GM06990 (cell line): ENCODE data around the gene ABCG2.
"Not testable (repeated sequence)": the region's sequence is repeated elsewhere in the genome, so short reads cannot be mapped to it uniquely, and the experiment has no call there.

ENCODE experiments used
- DNase-seq: peaks from one replicate; pipeline ENCODE4 v3.0.0-alpha.2; 2011; ENCODE audit not compliant: insufficient read length; ENCODE audit errors: extremely low read depth
- H3K27me3 ChIP-seq: replicated peaks from 2 replicates; pipeline ENCODE4 v1.6.0; 2011; ENCODE audit warnings: low read length; ENCODE audit not compliant: control insufficient read depth, insufficient read depth
- H3K36me3 ChIP-seq: 2 replicates; pipeline ENCODE4 v1.5.1; 2011; ENCODE audit warnings: low read length; ENCODE audit not compliant: control insufficient read depth, insufficient read depth
- H3K4me3 ChIP-seq: replicated peaks from 2 replicates; pipeline ENCODE4 v1.5.1; 2011; ENCODE audit warnings: low read depth, mild to moderate bottlenecking, control low read depth, low read length
- TF ChIP-seq, protein P1 (sequence below): IDR thresholded peaks from 2 replicates; pipeline ENCODE4 v1.5.1; 2011; ENCODE audit warnings: low read length, control low read depth, mild to moderate bottlenecking, inconsistent platforms; ENCODE audit not compliant: insufficient read depth, poor library complexity, severe bottlenecking

The ABCG2 gene

DNA sequence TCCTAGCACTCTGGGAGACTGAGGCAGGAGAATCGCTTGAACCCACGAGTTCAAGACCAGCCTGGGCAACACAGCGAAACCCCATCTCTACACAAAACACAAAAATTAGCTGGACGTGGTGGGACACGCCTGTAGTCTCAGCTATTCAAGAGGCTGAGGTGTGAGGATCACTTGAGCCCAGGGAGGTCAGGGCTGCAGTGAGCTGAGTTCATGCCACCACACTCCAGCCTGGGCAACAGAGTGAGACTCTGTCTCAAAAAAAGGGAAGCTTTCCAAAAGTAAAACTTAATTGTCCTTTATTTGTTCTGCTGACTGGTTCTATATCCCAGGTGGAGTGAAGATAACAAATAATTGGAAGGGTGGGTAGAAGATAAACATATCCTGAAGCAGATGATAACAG, 45.6 kb downstream of the ABCG2 start:
- TF ChIP-seq, protein P1, sequence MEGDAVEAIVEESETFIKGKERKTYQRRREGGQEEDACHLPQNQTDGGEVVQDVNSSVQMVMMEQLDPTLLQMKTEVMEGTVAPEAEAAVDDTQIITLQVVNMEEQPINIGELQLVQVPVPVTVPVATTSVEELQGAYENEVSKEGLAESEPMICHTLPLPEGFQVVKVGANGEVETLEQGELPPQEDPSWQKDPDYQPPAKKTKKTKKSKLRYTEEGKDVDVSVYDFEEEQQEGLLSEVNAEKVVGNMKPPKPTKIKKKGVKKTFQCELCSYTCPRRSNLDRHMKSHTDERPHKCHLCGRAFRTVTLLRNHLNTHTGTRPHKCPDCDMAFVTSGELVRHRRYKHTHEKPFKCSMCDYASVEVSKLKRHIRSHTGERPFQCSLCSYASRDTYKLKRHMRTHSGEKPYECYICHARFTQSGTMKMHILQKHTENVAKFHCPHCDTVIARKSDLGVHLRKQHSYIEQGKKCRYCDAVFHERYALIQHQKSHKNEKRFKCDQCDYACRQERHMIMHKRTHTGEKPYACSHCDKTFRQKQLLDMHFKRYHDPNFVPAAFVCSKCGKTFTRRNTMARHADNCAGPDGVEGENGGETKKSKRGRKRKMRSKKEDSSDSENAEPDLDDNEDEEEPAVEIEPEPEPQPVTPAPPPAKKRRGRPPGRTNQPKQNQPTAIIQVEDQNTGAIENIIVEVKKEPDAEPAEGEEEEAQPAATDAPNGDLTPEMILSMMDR: no peak
- no peak overlapping the region for H3K4me3 ChIP-seq
- H3K27me3 ChIP-seq: no peaks in the 10 kb centered on the region
- no peaks in the 10 kb centered on the region for H3K36me3 ChIP-seq
- no peak for DNase-seq

- H3K4me3 ChIP-seq: no peak overlapping the region
- DNase-seq: no peak
- TF ChIP-seq, protein P1: no peak
- no peaks in the 10 kb centered on the region for H3K27me3 ChIP-seq
- no peaks in the 10 kb centered on the region for H3K36me3 ChIP-seq
These were observed 47.6 kb downstream of the ABCG2 start for GRCh38 chr4:88110826-88111225.

GRCh38 chr4:88109123-88109881, 49.1 kb downstream of the ABCG2 start:
- no peak for DNase-seq
- TF ChIP-seq, protein P1: no peak
- no peaks in the 10 kb centered on the region for H3K36me3 ChIP-seq
- no peak overlapping the region for H3K4me3 ChIP-seq
- no peaks in the 10 kb centered on the region for H3K27me3 ChIP-seq

- no peaks in the 10 kb centered on the region for H3K36me3 ChIP-seq
- TF ChIP-seq, protein P1: no peak
- H3K4me3 ChIP-seq: no peak overlapping the region
- no peaks in the 10 kb centered on the region for H3K27me3 ChIP-seq
- DNase-seq: no peak
These were observed 49.7 kb downstream of the ABCG2 start for GRCh38 chr4:88108747-88109122.

DNA sequence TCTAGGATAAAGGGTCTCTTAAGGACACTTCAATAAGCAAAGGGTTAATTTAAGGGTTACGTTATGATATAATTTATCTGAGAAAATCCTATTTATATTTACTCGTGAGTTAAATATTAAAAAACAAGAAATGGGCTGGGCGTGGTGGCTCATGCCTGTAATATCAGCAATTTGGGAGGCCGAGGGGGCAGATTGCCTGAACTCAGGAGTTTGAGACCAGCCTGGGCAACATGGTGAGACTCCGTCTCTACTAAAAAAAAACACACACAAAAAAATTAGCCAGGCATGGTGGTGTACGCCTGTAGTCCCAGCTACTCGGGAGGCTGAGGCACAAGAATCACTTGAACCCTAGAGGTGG, 50.4 kb downstream of the ABCG2 start:
- not testable (repeated sequence) for H3K4me3 ChIP-seq, H3K27me3 ChIP-seq, H3K36me3 ChIP-seq, DNase-seq

GRCh38 chr4:88107406-88108107, 50.9 kb downstream of the ABCG2 start:
- no peaks in the 10 kb centered on the region for H3K36me3 ChIP-seq
- no peak overlapping the region for H3K4me3 ChIP-seq
- no peaks in the 10 kb centered on the region for H3K27me3 ChIP-seq
- TF ChIP-seq, protein P1: no peak
- DNase-seq: no peak
